Activated CD4-positive, alpha-beta T cell treated with anti-CD3 and anti-CD28 coated beads for 24 hours (primary cell): ENCODE data around the gene SERAC1.
"Not testable (repeated sequence)": the region's sequence is repeated elsewhere in the genome, so short reads cannot be mapped to it uniquely, and the experiment has no call there.

Source experiments
- DNase-seq, 2 donors: peaks; one replicate each; pipeline ENCODE4 v3.0.0-alpha.2; 2020; ENCODE audit warnings: low read depth in 2 of 2

SERAC1 gene

GRCh38 chr6:158168040-158168289 lies at the start of gene SERAC1:
Gene SERAC1 (minus strand): TSS chr6:158168262. CDS start chr6:158158363, 9,899 bp downstream.
- DNase-seq = no peak

GRCh38 chr6:158213925-158214674 lies 46.0 kb upstream of the SERAC1 start:
- peak; percentile 34 to 40 for DNase-seq

DNA sequence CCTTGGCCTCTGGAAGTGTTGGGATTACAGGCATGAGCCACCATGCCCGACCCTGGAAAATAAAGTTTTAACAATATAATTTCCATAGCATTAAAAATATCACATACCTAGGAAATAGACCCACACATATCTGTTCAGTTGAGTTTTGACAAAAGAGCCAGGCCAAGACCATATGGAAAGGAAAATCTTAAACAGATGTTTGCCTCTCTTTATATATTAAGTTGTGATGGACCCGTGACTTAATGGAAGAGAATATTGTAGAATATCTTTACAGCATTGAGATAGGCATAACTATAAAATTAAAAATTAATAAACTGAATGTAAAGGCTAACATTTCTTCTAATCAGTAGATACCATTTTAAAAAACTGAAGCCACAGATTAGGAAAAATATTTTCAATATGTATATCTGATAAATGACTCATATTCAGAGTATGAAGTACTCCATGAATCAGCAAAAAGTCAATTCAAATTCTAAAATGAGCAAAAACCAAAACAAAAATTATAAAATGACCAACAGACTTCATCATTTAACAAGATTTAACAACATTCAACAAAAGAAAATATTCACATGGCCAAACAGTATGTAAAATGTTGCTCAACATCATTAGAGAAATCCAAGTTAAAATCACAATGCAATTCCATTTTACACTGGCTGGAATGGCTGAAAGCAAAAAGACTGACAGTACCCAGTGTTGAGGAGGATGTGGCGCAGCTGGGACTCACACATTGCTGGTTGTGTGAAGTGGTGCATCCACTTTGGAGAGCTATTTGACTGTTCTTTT lies 43.4 kb upstream of the SERAC1 start:
- DNase-seq = no peak

GRCh38 chr6:158209582-158210333 lies 41.7 kb upstream of the SERAC1 start:
- DNase-seq = not testable (repeated sequence)

- DNase-seq = not testable (repeated sequence)
Observed at GRCh38 chr6:158208226-158209030, 40.4 kb upstream of the SERAC1 start.

DNA sequence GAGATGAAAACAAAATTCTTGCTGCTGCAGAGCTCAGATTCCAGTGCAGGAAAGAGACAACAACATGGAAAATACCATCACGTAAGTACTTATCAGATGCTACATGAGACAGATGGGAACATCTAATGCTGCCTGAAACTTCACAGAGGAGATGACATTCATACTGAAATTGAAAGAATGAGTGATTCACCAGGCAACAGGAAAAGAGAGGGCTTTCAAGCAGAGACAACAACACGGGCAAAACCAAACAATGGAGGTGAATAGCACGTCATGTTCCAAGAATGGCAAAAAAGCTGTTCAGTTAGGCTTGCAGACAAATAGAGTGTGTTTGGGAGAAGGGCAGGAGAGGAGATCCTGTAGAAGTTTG lies 39.3 kb upstream of the SERAC1 start:
- DNase-seq = peak in 1 of 2 donors; percentile 31

DNA sequence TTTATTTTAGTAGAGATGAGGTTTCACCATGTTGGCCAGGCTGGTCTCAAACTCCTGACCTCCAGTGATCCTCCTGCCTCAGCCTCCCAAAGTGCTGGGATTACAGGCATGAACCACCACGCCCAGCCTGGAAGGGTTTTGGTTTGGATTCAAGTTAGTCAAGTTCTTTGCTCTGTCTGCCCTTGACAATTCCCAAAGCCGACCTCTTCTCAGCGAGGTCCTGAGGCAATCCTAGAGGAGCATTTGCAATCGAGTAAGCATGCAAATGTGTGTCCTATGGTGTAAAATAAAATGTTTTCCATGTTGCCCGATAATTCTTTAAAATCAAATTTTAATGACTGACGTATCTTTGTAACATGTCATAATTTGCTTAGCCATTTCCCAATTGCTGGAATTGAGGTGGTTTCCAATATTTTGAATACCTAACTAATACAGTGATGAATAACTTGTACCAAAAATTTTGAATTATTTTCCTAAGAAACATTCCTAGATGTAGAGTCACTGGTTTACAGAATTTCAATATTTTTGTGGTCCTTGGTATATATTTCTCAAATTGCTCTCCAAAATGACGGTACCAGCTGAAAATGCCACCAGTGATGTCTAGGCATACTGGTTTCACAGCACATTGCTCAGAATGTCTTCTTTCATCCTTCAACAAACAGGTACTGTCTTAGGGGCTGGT lies 38.8 kb upstream of the SERAC1 start:
- no peak for DNase-seq

GRCh38 chr6:158205169-158205944 lies 37.3 kb upstream of the SERAC1 start:
- no peak for DNase-seq

DNA sequence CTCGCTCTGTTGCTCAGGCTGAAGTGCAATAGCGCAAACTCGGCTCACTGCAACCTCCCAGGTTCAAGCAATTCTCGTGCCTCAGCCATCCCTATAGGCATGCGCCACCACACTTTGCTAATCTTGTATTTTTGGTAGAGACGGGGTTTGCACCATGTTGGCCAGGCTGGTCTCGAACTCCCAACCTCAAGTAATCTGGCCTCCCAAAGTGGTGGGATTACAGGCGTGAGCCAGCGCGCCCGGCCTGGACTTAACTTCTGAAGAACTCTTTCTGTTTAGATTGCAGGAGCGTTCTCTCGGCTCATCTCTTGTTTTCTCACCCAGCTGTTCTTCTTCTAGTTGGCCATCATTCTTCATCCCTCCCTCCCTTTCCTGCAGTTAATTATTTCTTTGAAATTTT lies 30.4 kb upstream of the SERAC1 start:
- no peak for DNase-seq

DNA sequence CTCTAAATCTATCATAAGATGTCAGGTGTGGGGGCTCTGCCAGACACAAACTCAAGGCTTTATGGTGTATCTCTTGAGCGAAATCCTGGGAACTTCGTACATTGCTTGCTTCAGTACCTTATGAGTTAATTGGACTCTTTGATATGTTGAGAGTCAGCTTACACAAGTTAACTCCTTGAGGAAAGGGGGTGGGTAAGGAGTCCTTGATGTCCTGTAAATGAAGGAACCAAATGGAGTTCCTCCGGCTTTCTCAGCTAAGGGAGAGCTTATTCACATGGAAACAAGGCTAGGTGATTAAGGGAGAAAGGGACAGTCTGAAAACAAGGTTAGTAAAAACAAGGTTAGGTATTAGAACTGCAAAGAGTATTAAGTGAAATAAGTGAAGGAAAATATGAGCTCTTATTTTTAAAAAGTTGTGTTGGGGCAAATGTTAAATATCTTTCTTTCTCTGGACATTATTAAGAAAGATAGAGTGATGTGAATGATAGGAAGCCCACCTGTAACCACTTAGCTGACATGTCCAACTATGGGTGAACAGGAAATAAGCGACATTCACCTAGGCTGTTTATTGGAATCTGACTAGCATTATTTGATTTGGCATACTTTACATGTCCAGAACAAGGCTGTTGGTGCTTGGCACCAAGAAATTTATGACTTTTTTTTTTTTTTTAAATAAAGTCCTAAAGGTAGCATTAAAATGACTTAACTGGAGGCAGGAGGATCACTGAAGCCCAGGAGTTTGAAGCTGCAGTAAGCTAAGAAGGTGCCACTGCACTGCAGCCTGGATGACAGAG lies 26.6 kb upstream of the SERAC1 start:
- no peak for DNase-seq

DNA sequence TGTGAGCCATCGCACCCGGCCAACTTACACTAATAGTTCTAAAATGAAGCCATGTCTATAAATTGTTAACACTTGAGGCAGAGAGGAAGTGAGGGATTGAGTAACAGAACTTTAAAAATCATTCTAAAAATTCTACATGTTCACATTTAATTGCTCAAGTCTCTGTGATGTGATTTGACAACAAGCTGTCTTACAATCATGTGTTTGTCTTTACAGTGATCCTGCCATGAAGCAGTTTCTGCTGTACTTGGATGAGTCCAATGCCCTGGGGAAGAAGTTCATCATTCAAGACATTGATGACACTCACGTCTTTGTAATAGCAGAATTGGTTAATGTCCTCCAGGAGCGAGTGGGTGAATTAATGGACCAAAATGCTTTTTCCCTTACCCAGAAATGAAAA lies 23.7 kb upstream of the SERAC1 start:
- no peak for DNase-seq

DNA sequence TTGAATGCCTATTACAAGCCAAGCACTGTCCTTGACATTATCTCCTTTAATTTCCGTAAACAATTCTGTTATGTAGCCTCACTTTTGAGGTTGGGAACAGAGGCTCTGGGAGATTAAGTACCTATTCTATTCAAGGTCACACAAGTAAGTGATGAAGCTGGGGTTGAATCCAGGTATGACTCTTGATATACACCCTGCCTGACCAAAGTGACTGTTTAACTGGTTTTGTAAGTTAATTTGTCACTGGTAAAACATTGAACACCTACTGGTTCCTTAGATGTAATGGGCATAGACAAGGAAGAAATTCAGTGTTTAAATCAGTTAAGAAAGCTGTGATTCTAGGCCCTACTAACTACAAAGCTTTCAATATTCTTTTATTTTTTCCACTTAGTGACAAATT lies 23.0 kb upstream of the SERAC1 start:
- DNase-seq = no peak

DNA sequence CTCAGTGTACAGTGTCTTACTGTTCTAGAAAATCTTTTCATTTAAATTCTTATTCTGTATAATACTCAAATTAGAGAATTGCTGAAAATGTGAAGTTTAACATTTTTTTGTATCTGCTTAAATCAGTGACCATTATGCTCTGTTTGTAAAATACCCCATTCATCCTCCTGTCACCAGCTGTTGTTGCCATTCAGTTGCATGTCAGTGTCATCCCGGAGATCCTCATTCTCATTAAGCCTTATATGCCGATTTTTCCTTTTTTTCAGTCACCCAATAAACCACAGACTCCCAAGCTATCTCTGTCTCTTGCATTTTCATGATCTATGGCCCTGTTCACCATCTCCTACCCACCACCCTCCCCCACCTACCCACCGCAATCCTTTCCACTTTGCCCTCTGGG lies 20.5 kb upstream of the SERAC1 start:
- no peak for DNase-seq

DNA sequence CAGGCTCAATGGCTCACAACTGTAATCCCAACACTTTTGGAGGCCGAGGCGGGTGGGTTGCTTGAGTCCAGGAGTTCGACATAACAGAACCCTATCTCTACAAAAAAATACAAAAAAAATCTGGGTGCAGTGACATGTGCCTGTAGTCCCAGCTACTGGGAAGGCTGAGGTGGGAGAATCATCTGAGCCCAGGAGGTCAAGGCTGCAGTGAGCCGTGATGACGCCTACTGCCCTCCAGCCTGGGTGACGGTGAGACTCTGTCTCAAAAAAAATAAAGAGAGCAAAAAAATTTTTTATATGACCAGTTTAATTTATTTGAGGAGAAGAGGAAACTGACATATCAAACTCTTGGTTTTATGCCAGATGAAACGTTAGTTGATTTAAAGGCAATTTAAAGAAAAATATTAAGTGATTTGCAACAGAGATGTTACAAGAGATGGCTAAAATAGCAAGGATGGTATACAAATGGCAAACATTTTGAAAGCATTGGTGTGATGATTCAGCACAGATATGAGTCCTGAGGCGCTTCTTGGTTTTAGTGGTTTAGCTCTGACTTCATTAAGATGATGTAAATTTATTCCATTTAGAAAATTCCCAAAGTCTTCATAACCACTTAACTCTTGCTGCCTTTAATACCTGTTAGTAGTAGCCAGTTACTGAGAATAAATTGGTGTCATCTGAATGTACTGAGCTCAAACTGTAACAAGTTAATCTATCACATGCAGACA lies 17.8 kb upstream of the SERAC1 start:
- DNase-seq = no peak

DNA sequence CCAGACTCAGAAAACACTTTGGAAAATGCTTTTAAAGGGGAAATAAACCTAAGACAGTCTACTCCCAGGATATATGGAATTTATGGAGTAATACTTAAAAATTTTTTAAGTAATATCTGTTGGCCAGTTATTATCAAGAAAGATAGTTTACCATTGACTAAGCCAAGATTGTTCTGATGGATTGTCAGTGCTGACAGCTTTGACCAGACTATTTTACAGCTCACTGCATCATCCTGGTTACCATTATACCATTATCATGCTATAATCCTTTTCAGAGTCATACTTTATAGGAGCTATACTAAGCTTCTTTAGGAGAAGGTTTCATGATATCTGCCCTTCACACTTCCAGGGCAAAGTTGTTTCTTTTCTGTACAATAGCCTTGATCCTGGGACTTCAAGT lies 16.5 kb upstream of the SERAC1 start:
- no peak for DNase-seq

DNA sequence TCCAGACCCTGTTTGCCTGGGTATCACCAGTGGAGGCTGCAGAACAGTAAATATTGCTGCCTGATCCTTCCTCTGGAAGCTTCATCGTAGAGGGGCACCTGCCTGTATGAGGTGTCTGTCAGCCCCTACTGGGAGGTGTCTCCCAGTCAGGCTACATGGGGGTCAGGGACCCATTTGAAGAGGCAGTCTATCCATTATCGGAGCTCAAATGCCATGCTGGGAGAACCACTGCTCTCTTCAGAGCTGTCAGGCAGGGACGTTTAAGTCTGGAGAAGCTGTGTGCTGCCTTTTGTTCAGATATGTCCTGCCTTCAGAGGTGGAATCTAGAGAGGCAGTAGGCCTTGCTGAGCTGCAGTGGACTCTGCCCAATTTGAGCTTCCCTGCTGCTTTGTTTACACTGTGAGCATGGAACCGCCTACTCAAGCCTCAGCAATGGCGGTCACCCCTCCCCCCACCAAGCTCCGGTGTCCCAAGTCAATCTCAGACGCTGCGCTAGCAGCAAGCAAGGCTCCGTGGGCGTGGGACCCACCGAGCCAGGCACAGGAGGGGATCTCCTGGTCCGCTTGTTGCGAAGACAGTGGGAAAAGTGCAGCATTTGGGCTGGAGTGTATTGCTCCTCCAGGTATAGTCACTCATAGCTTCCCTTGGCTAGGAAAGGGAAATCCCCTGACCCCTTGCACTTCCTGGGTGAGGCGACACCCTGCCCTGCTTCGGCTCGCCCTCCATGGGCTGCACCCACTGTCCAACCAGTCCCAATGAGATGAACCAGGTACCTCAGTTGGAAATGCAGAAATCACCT lies 15.3 kb upstream of the SERAC1 start:
- not testable (repeated sequence) for DNase-seq

DNA sequence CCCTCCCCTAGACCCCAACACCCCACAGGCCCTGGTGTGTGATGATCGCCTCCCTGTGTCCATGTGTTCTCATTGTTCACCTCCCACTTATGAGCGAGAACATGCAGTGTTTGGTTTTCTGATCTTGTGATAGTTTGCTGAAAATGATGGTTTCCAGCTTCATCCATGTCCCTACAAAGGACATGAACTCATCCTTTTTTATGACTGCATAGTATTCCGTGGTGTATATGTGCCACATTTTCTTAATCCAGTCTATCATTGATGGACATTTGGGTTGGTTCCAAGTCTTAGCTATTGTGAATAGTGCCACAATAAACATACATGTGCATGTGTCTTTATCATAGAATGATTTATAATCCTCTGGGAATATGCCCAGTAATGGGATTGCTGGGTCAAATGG lies 9.7 kb upstream of the SERAC1 start:
- not testable (repeated sequence) for DNase-seq

DNA sequence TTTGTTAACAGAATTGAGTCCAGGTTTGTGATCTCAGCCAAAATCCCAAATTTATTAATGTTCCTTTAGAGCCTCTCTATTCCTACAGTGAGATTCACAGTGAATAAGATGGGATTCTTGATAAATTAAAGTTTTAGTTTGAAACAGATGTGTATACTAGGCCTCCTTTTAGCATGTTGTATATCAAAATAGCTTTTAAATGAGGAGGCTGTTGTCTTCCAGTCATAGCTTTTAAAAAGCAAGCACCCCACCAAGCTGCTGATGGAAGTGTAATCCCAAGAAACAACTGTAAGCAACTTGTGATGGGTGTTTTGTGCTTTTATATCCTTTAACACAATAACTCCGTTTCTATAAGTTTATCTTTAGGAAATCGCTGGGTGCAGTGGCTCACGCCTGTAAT lies 7.0 kb upstream of the SERAC1 start:
- no peak for DNase-seq
